GM18498 (cell line): Measurements from ENCODE around the gene ACOX3.
"Not testable (repeated sequence)": the region's sequence is repeated elsewhere in the genome, so short reads cannot be mapped to it uniquely, and the experiment has no call there.

Experiments used
- ATAC-seq: cut with Tn5 transposase; IDR thresholded peaks from one replicate; pipeline ENCODE4 v1.9.1; 2021; ENCODE audit warnings: mild to moderate bottlenecking, moderate library complexity; ENCODE audit not compliant: unreplicated experiment

ACOX3 gene

DNA sequence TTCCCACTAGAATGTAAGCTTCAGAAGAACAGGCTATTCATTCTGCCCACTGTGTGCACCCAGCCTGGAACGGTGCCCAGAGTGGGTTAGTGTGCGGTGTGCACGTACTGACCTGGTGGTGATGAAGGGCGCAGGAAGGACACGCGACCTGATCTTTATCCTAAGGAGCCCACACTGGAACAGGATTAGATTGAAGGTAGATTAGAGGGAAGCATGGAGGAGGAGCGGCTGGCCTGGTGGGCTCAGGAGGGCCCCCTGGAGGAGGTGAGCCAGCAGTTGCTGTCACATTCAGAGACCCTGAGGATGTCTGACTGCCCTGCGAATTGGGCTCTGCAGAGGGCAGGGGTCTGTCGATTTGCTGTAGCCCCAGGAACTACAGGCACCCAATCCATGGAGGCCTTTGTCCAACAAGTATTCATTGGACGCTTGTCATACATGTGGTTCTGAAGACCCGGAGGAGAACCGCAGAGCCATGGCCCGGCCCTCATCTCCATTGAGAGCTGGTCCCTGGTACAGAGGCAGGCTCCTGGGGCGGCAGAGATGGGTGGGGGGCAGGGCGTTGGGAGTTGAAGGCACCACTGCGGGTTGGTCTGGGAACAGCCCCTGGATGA lies 97.8 kb downstream of the ACOX3 start:
- no peak for ATAC-seq

DNA sequence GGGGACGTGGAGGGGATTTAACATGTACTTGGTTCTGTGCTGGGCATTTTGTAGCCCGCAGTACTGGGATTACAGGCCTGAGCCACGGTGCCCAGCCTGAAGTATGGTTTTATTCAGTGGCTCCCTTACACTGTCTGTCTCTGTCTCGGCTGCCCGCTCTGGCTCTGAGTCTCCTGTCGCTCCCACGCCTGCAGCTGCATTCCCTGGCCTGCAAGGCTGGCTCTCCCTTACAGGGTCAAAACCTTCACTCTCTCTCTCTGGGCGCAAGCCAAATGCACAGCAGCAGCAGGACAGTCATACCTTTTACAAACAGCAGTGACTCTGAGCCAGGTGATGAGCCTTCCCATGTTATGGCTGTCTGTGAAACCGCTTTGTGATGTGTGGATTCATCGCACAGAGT lies 98.8 kb downstream of the ACOX3 start:
- no peak for ATAC-seq

DNA sequence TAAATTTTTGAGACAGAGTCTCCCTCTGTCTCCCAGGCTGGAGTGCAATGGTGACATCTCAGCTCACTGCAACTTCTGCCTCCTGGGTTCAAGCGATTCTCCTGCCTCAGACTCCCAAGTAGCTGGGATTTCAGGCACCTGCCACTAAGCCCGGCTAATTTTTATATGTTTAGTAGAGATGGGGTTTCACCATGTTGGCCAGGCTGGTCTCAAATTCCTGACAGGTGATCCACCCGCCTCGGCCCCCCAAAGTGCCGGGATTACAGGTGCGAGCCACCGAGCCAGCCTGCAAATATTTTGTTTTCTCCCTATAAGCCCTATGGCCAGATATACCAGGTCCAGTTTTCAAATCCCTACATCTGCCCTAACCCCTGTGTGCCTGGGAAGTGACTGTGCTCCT lies 99.2 kb downstream of the ACOX3 start:
- not testable (repeated sequence) for ATAC-seq

DNA sequence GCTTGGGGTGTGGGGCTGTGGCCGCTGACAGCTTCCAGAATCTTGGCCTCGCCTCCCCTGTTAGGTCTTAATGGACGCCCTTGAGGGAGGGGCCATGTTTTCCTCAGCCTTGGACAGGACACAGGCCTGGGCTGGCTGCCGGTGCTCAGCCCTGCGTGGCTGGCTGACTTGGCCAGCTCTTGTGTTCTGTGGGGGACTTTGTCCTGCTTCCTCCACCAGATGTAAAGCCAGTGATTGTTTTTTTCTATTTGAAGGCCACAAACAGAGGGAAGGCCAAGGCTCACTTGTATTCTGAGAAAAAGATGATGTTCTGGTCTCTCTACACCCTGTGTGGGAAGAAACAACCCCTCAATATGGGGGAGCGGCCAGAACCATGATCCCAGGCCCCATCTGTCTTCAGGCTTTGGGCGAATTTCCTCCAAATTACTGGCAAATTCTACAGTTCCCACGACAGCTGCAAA lies 99.7 kb downstream of the ACOX3 start:
- no peak for ATAC-seq

DNA sequence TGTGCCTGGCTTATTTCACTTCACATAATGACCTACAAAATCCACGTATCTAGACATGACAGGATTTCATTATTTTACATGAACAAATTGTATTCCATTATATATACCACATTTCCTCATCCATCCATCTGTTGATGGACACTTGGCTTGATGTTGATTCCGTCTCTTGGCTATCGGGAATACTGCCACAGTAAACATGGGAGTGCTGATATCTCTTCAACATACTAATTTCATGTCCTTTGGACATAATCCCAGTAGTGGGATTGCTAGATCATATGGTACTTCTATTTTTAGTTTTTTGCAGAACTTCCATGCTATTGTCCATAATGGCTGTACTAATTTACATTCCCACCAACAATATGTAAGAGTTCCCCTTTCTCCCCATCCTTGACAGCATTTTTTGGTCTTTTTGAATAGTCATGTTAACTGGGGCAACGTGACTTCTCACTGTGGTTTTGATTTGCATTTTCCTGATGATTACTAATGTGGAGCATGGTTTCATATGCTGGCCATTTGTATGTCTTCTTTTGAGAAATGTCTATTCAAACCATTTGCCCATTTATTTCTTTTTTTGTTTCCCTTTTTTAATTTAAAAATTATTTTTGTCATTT lies 102.1 kb downstream of the ACOX3 start:
- ATAC-seq: no peak

DNA sequence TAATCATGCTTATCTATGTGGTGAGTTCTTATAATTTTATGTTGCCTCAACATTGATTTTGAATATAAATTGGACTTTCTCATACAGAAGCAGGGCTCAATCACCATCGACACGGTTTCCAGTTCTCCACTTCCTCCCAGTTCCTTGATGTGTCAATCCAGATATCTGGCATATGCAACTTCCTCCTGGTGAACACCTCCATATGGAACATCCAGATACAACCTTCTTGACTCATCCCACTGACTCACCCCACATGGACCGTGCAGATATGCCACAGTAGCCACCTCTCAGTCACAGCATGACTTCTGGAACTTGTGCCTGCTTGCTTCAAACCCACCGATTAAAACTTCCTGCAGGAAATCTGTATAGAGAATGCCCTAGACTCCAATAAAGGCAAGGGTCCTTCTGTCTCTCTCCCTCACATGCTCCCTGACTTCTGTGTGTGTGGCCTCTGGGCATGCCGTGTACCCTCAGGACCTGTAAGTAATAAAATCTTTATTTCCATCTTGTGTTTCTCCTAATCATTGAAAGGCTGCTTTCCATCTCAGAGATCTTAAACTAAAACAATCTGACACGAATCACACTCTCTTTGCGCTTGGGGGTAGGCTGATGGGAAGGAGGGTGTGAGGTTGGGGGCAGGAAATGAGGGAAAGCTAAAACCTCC lies 104.0 kb downstream of the ACOX3 start:
- ATAC-seq: no peak

DNA sequence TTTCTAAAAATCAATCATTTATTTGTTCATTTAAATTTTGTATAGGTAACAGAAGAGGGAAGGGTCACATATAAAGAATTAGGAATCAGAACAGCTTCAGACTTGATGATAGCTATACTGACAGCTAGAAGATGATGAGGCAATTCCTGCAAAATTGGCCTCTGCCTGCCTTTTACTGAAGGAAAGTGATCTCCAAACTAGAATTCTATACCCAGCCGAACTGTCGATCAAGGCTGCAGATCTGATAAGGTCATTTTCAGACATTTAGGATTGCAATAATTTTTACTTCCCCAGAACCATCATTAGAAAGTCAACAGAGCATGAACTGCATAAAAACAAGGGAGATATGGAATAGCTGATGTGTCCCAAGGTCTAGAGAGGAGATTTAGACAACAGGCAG lies 104.7 kb downstream of the ACOX3 start:
- no peak for ATAC-seq

DNA sequence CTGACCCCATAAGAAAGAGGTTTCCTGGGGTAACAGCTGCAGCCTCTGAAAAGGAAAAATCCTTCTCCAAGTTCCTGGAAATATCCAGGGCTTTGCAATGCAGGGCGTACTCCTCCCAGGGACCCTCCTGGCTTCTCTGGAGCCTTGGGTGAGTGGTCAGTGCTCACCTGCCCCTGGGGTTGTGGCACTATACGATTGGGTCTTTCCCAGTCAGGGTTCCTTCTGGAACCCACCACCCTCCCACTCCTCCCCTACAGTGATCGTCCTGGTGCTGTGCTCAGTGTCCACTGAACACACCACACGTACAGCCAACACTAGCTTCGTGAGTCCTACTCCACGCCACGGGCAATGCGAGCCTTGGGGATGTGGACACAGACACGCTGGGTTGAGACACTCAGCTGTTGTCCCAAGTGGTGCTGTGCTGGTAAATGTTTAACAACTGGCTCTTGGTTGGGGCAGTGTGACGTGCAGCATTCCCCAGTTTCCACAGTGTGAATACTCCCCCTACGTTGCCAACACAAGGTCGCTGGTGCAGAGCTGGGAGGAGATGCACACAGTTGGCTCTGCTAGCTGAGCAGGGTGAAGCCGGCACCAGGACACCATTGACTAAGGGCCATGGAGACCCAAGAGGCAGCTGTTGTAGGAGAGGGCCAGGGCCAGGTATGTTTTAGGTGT lies 105.6 kb downstream of the ACOX3 start:
- no peak for ATAC-seq

DNA sequence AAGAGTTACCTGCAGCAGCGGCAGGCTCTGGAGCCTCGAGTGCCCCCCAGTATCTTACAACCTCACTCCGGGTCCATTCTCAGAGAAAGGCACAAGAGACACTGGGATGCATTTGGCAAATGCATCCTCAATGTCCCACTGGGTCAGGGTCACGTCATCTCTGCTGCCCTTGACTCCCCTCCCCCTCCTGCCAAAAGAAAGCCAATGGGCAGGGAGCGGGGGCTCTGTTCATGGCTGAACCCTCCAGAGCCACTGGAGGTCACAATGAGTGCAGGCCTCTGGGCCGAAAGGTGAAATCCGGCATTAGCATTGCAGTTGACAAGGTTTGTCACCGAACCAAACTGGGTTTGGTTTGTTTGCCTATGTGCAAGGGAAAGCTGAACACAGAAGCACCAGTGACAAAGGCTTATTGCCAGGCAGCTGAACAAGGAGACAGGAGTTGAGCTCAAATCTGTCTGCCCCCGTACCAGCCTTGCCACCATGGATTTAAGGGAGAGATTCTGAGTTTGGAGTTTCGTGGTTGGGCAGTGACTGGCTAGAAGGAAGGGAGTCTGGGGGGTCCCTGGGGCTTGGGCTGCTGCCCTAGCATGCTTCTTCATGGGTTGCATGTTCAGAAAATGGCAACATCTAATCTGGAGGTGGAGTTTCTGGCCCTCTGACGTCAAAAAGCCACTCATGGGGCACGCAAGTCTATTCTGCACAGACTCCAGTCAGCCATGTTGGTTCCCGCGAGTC lies 106.6 kb downstream of the ACOX3 start:
- ATAC-seq: no peak

DNA sequence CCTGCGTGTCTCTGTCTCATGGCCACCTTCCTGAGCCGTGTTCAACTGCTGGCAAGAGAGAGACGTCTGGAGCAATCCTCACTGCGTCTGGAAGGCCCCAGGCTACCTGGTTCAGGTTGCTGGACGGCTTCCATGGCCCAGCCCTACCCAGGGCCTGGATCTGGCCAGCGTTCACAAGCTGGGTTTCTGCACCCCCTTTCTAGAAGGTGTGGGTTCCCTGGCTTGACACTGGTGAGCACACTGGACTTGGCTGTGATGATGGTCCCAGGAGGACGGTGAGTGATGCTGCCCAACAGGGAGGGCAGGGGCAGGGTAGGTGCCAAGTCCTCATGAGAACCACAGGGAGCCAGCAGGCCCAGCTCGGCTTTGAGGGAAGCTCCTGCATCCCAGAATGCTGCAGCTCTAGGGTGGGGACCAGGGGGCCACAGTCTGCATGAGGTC lies 107.6 kb downstream of the ACOX3 start:
- no peak for ATAC-seq

DNA sequence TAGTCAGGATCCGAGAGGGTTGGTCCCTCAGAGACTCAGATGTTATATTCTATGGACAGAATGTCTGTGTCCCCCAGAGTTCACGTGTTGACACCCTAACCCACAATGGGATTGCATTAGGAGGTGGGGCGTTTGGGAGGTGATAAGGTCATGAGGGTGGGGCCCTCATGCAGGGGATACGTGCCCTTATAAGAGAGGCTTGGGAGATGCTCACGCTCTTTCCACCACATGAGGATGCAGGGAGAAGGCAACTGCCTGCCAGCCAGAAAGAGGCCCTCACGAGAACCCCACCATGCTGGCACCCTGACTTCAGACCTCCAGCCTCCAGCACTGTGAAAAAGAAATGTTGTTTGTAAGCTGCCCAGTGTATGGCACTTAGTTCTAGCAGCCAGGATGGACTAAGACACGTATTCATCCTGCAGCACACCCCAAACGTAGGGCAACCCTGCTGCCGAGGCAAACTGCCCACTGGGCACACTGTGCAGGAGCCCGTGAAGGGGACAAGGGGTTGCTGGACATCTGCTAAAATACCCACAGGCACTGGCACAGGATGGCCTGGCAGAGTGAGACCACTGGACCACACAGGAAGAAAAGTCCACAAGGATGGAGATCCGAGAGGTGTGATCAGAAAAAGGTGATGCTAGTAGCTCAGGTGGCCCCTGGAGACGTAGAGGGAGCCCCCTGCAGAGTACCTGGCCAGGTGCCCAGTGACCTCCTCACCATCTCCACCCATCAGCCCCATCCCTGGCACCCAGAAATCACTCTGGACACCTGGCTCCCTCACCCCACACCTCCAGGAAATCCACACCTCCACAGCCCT lies 108.3 kb downstream of the ACOX3 start:
- ATAC-seq: no peak

DNA sequence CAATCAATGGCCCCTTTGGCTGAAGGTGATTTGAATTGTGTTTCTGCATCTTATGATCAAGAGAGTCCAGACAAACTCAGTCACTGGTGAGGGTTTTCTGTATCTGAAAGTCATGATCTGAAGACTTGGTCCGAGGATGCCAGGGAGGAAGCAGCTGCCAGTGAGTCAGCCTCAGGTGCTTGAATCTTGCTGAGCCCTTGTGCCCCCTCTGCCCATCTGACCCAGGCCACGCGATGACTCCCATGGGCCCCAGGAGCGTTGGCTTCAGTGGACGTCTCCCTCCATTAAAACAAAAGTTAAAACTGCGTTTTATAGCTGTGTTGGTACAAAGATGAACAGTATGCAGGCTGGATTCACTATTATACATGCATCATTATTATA lies 109.0 kb downstream of the ACOX3 start:
- no peak for ATAC-seq

DNA sequence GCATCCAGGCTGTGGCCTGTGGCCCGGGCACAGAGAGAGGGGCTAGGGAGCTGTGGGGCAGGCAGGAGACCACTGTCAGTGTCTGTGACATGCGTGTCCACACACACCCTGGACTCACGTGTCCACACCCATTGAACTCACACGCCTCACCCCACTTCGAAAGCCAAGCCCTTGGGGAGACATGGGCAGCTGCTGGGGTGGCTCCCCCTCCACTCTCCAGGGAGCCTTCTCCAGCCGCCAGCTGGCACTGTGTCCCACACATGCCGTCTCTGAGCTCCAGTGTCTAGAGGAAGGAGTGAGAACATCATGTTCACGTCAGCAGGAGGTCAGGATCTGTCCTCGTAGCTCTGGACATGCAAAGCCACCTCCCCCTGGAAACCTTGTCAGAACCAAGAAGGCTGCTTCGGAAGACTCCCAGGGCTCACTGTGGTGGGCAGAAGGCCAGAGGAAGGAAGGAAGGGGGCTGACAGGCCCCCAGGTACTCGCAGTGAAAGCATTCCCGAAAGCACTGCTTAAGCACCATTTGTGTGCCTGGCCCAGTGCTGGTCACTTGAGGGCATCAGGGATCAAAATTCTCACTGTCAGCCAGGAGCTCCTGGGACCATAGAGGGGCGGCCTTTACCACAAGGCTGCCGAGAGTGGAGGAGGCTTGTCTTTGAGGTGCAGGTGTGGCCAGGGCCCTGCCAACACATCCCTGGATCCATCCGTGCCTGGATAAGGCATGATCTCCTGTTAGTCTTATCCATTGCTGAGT lies 109.5 kb downstream of the ACOX3 start:
- no peak for ATAC-seq

DNA sequence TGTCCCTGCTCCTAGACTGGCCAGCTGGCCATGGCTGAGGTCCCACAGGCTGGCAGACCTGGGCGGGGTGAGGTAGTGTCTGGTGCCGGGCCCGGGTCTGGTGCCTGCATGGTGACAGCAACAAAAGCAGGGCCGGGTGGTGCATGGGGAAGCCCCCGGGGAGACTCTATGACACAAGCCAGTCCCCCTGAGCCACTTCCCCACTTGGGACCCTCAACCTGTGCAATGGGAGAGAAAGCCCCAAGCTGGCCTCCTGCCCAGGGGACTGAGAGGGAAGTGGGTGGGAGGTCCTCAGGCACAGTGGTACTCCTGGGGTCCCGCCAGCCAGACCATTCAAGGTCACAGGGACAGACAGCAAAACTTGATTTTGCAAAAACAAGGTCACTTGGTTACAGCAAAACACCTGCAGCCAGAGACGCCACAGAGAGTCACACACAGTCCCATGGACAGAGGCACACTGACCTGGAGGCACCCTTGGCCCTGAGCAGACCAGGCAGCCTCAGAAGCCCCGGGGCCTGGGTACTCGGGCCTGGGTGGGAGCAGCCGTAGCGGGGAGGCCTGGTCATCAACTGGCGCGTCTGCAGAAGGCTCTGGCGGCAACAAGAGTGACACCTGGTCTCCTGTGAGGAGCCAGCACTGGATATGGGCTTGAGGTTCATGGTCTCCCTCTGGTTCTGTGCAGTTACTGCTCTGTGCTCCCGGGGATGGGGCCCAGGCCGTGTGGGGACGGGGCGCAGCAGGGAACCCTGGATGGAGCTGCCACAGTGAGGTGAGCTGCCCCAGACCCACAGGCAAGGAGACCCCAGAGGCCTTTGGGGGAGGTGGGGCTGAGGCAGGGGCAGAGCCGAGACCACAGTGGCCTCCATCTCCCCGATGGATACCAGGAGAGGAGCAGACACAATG lies 110.4 kb downstream of the ACOX3 start:
- no peak for ATAC-seq

DNA sequence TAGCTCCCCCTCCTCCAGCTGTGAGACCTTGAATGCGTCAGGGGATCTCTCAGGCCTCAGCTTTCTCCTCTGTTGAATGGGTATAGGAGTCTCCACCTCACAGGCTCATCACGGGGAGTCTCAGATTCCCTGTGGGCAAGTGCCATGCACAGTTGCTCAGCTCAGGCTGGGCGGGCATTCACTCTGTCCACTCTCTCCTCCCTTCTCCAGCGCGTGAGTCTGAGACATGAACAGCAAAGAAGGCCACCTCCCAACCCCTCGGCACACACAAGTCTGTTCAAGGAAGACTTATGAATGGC lies 111.0 kb downstream of the ACOX3 start:
- ATAC-seq: no peak

DNA sequence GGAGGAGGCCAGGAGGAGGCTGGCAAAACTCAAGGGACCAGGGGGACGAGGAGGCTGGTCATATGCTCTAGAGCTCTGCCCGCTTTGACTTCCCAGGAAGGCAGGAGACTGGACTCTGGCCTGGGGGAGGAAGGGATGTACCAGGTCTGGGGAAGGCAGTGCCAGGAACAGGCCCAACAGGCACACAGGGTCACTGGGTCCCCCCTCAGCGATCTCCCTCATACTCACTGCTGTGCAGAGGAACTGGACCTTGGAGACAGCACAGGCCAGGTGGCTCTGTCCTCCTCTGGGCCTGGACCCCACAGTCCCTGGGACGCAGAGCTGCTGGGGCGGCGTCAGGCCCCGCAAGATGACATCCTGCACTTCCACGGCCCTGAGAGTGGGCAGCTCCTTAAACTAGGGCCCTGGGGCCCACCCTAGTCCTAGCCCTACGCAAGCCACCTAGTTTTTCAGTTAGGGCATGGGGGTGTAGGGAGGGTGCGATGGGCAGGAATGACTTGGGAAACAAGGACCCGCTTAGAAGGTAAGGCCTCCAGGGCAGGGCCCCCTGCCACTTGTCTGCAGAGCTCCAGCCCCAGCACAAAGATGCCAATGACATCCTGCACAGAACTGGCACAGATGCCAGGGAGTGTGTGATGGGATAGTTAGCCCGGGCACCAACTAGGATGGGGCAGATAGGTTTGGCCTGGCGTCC lies 111.5 kb downstream of the ACOX3 start:
- ATAC-seq: no peak

DNA sequence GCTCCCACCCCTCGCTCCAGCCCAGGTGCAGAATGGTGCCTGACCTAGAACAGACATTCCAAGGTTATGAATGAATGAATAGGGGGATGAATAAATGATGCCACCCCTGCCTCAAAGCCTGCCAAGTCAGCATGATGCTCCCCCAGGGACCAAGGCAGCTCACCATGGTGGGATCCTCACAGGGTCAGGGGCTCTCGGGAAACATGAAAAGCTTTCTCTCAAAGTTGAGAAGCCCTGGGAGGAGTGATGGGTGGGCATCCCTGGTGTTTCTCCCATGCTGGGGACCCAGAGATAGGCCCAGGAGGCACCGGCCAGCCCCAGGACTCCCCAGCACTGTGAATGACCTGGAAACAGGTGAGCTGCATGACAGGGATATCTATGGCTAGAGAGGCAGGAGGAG lies 112.1 kb downstream of the ACOX3 start:
- no peak for ATAC-seq

DNA sequence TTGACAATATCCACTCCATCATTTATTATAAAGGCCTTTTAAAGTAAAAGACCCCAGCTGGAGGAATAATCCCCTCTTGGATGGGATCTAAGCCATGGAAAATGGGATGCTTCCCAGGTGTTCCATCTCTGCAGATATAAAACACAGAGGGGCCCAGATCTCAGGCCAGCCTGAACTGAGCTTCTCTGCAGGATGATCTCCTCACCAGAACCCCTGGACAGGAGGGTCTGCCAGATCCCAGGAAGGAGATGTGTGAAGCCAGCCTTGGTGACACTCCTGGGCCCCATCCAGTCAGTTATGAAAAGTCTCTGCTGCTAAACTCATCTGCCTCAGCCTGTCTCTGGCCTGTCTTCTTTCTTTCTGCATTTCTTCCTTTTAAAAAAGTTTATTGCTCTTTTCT lies 114.3 kb downstream of the ACOX3 start:
- no peak for ATAC-seq
